Activated CD8-positive, alpha-beta T cell treated with anti-CD3 and anti-CD28 coated beads, Interleukin-2, amount 10 ng/mL, durations not matched to agents 7 days and 5 days (primary cell): ENCODE results near the gene NXPE3. TPM values are rescaled to one million over a fixed set of nuclear protein-coding genes. Genes with fewer than 3 reads are reported as not detected.
"Not testable (repeated sequence)": the region's sequence is repeated elsewhere in the genome, so short reads cannot be mapped to it uniquely, and the experiment has no call there.

Experiments used
- ATAC-seq: fragments of 150-1000 bp; cut with Tn5 transposase; one replicate; pipeline ENCODE4 v1.10.0; 2021; ENCODE audit warnings: moderate library complexity
- CTCF ChIA-PET: fragments of 350-600 bp; sonication (Branson Sonifier 250); formaldehyde crosslinking; loops from one replicate; lab custom pipeline; 2021; ENCODE audit warnings: antibody characterized with exemption; lab: Charles Lee
- POLR2A ChIA-PET: fragments of 350-600 bp; sonication (Branson Sonifier 250); formaldehyde crosslinking; loops from one replicate; lab custom pipeline; 2021; ENCODE audit warnings: antibody characterized with exemption; lab: Charles Lee
- DNase-seq: peaks from one replicate; pipeline ENCODE4 v3.0.0-alpha.2; 2020
- H3K27ac Mint-ChIP-seq: one replicate; pipeline ENCODE4 v1.8.0; 2021; ENCODE audit warnings: mild to moderate bottlenecking, mixed read lengths
- H3K27me3 Mint-ChIP-seq: one replicate; pipeline ENCODE4 v1.8.0; 2021; ENCODE audit warnings: low read depth, mixed read lengths
- H3K36me3 Mint-ChIP-seq: one replicate; pipeline ENCODE4 v1.8.0; 2021; ENCODE audit warnings: low read depth, mixed read lengths
- H3K4me1 Mint-ChIP-seq: one replicate; pipeline ENCODE4 v1.8.0; 2021; ENCODE audit warnings: low read depth, mixed read lengths
- H3K4me3 Mint-ChIP-seq: one replicate; pipeline ENCODE4 v1.8.0; 2021; ENCODE audit warnings: mild to moderate bottlenecking, mixed read lengths
- H3K9me3 Mint-ChIP-seq: one replicate; pipeline ENCODE4 v1.8.0; 2022; ENCODE audit warnings: mixed read lengths; ENCODE audit not compliant: insufficient read depth
- total RNA-seq, 2 experiments: library from RNA; stranded (reverse); gene quantifications; one replicate each; pipeline ENCODE4 v1.2.3, GENCODE V29; 2021

Gene NXPE3
- 10 to 100 TPM; 25.7 to 29.5 TPM for total RNA-seq

GRCh38 chr3:101779047-101779821 is at the start of gene NXPE3:
Gene NXPE3 (plus strand): TSS chr3:101779211. CDS start chr3:101785597, 6,386 bp downstream.
- ATAC-seq (peak; percentile 94), DNase-seq (peak; percentile 95)
- ChIA-PET CTCF (interaction anchor here (1.0 to 1.7 kb wide), 2 partner anchors 24 to 450 kb away, joined by 3 to 8 read pairs; no protein-coding TSS in a partner anchor), POLR2A (interaction anchor here (0.6 to 1.8 kb wide), 11 partner anchors 9 to 158 kb away, joined by 3 to 14 read pairs (median 3); partner anchors contain the start of genes CEP97, NFKBIZ and RPL24)
- Mint-ChIP-seq H3K27me3 (no peaks in the 10 kb centered on the region), H3K4me3 (peak within 1 kb of the TSS; percentile 81), H3K9me3 (no peaks in the 10 kb centered on the region), H3K36me3 (peaks cover 16% of the 10 kb centered on the region), H3K27ac (peak within 1 kb of the TSS; percentile 97), H3K4me1 (peaks cover 48% of the 10 kb centered on the region)

GRCh38 chr3:101729586-101729985 is 49.4 kb upstream of the NXPE3 start:
- CTCF ChIA-PET, result no interaction called here
- no peak for ATAC-seq
- Mint-ChIP-seq H3K36me3 (peaks cover 60% of the 10 kb centered on the region), H3K4me3 (no peak overlapping the region), H3K27me3 (no peaks in the 10 kb centered on the region), H3K9me3 (no peaks in the 10 kb centered on the region), H3K27ac (no peak overlapping the region), H3K4me1 (peaks cover 20% of the 10 kb centered on the region)
- DNase-seq, result no peak
- POLR2A ChIA-PET, result interaction anchor here (0.6 kb wide), 1 partner anchor 29 kb away, joined by 3 read pairs; no protein-coding TSS in a partner anchor

GRCh38 chr3:101730839-101731238 is 48.2 kb upstream of the NXPE3 start:
- Mint-ChIP-seq H3K4me3 (no peak overlapping the region), H3K9me3 (no peaks in the 10 kb centered on the region), H3K27ac (no peak overlapping the region), H3K4me1 (peaks cover 17% of the 10 kb centered on the region), H3K27me3 (no peaks in the 10 kb centered on the region), H3K36me3 (peaks cover 73% of the 10 kb centered on the region)
- CTCF ChIA-PET, result no interaction called here
- POLR2A ChIA-PET, result no interaction called here
- no peak for ATAC-seq
- no peak for DNase-seq

- H3K27me3 Mint-ChIP-seq, result no peaks in the 10 kb centered on the region
- no peak overlapping the region for H3K4me3 Mint-ChIP-seq
- H3K36me3 Mint-ChIP-seq, result peaks cover 81% of the 10 kb centered on the region
- POLR2A ChIA-PET, result no interaction called here
- CTCF ChIA-PET, result interaction anchor here (1.1 kb wide), 1 partner anchor 28 kb away, joined by 3 read pairs; no protein-coding TSS in a partner anchor
- ATAC-seq (no peak), DNase-seq (no peak)
- H3K27ac Mint-ChIP-seq, result no peak overlapping the region
- H3K9me3 Mint-ChIP-seq, result no peaks in the 10 kb centered on the region
- H3K4me1 Mint-ChIP-seq, result peaks cover 5% of the 10 kb centered on the region
Measured at GRCh38 chr3:101732240-101732641, 46.8 kb upstream of the NXPE3 start.

- Mint-ChIP-seq H3K36me3 (peaks cover 84% of the 10 kb centered on the region), H3K4me3 (no peak overlapping the region)
- no peak for DNase-seq
Measured at GRCh38 chr3:101735833-101736232, 43.2 kb upstream of the NXPE3 start.

GRCh38 chr3:101741914-101742313 is 37.1 kb upstream of the NXPE3 start:
- H3K27ac Mint-ChIP-seq, H3K4me3 Mint-ChIP-seq, H3K9me3 Mint-ChIP-seq, DNase-seq, H3K27me3 Mint-ChIP-seq, H3K4me1 Mint-ChIP-seq, POLR2A ChIA-PET, ATAC-seq: not testable (repeated sequence)
- CTCF ChIA-PET, result interaction anchor here (1.2 kb wide), 1 partner anchor 61 kb away, joined by 3 read pairs; no protein-coding TSS in a partner anchor
- peaks cover 55% of the 10 kb centered on the region for H3K36me3 Mint-ChIP-seq

More at GRCh38 chr3:101735833-101736232, 43.2 kb upstream of the NXPE3 start:
- no peak overlapping the region for H3K27ac Mint-ChIP-seq
- ChIA-PET POLR2A (interaction anchor here (0.6 kb wide), 2 partner anchors 48 to 74 kb away, joined by 3 read pairs; no protein-coding TSS in a partner anchor), CTCF (no interaction called here)
- no peaks in the 10 kb centered on the region for H3K9me3 Mint-ChIP-seq
- H3K27me3 Mint-ChIP-seq, result no peaks in the 10 kb centered on the region
- no peak for ATAC-seq
- H3K4me1 Mint-ChIP-seq, result no peaks in the 10 kb centered on the region

GRCh38 chr3:101744811-101745210 is 34.2 kb upstream of the NXPE3 start:
- Mint-ChIP-seq H3K4me3 (no peak overlapping the region), H3K27me3 (no peaks in the 10 kb centered on the region), H3K27ac (no peak overlapping the region), H3K4me1 (no peaks in the 10 kb centered on the region), H3K36me3 (peaks cover 39% of the 10 kb centered on the region), H3K9me3 (peaks cover 4% of the 10 kb centered on the region)
- ChIA-PET CTCF (interaction anchor here (1.0 kb wide), 1 partner anchor 23 kb away, joined by 3 read pairs; no protein-coding TSS in a partner anchor), POLR2A (no interaction called here)
- ATAC-seq, result no peak
- DNase-seq, result no peak

GRCh38 chr3:101745934-101746333 is 33.1 kb upstream of the NXPE3 start:
- H3K27ac Mint-ChIP-seq, result not testable (repeated sequence)
- H3K36me3 Mint-ChIP-seq, result peaks cover 38% of the 10 kb centered on the region

GRCh38 chr3:101753386-101754113 is 25.5 kb upstream of the NXPE3 start:
- H3K4me3 Mint-ChIP-seq, H3K4me1 Mint-ChIP-seq, DNase-seq, ATAC-seq, H3K27me3 Mint-ChIP-seq, H3K27ac Mint-ChIP-seq, H3K9me3 Mint-ChIP-seq, CTCF ChIA-PET, POLR2A ChIA-PET: not testable (repeated sequence)
- H3K36me3 Mint-ChIP-seq, result peaks cover 58% of the 10 kb centered on the region

More at GRCh38 chr3:101745934-101746333, 33.1 kb upstream of the NXPE3 start:
- H3K9me3 Mint-ChIP-seq, CTCF ChIA-PET, DNase-seq, H3K27me3 Mint-ChIP-seq, POLR2A ChIA-PET, H3K4me3 Mint-ChIP-seq, H3K4me1 Mint-ChIP-seq, ATAC-seq: not testable (repeated sequence)

GRCh38 chr3:101758224-101758623 is 20.8 kb upstream of the NXPE3 start:
- no peak overlapping the region for H3K4me3 Mint-ChIP-seq
- ChIA-PET CTCF (no interaction called here), POLR2A (no interaction called here)
- no peak for ATAC-seq
- H3K4me1 Mint-ChIP-seq, result peaks cover 16% of the 10 kb centered on the region
- no peaks in the 10 kb centered on the region for H3K27me3 Mint-ChIP-seq
- no peak overlapping the region for H3K27ac Mint-ChIP-seq
- H3K9me3 Mint-ChIP-seq, result no peaks in the 10 kb centered on the region
- DNase-seq, result no peak
- H3K36me3 Mint-ChIP-seq, result peaks cover 65% of the 10 kb centered on the region

- Mint-ChIP-seq H3K4me3 (no peak overlapping the region), H3K27me3 (no peaks in the 10 kb centered on the region), H3K27ac (no peak overlapping the region), H3K9me3 (no peaks in the 10 kb centered on the region), H3K4me1 (peaks cover 16% of the 10 kb centered on the region), H3K36me3 (peaks cover 69% of the 10 kb centered on the region)
- ATAC-seq, result no peak
- ChIA-PET CTCF (no interaction called here), POLR2A (no interaction called here)
- no peak for DNase-seq
Measured at GRCh38 chr3:101762041-101762646, 16.9 kb upstream of the NXPE3 start.
